Fibroblast of lung (primary cell): ENCODE measurements around the gene TMEM131L.

Source experiments
- EZH2 ChIP-seq: IDR thresholded peaks from 2 replicates; pipeline ENCODE4 v1.5.1; 2012; ENCODE audit warnings: low read length, control low read depth, mild to moderate bottlenecking; ENCODE audit errors: missing control alignments
- TF ChIP-seq, protein P1 (sequence below), 2 donors: IDR thresholded peaks in 1 of 2; conservative IDR thresholded peaks in 1 of 2; 1 replicate in 1 of 2; 2 replicates in 1 of 2; pipeline ENCODE4 v1.5.1; 2011 to 2012; ENCODE audit warnings: low read length in 2 of 2, control low read depth in 1 of 2, inconsistent platforms in 1 of 2, low read depth in 1 of 2, mild to moderate bottlenecking in 1 of 2

- TF ChIP-seq, protein P1, sequence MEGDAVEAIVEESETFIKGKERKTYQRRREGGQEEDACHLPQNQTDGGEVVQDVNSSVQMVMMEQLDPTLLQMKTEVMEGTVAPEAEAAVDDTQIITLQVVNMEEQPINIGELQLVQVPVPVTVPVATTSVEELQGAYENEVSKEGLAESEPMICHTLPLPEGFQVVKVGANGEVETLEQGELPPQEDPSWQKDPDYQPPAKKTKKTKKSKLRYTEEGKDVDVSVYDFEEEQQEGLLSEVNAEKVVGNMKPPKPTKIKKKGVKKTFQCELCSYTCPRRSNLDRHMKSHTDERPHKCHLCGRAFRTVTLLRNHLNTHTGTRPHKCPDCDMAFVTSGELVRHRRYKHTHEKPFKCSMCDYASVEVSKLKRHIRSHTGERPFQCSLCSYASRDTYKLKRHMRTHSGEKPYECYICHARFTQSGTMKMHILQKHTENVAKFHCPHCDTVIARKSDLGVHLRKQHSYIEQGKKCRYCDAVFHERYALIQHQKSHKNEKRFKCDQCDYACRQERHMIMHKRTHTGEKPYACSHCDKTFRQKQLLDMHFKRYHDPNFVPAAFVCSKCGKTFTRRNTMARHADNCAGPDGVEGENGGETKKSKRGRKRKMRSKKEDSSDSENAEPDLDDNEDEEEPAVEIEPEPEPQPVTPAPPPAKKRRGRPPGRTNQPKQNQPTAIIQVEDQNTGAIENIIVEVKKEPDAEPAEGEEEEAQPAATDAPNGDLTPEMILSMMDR (conservative IDR thresholded peaks at IDR 0.05 in 1 of 2, IDR thresholded peaks at IDR 0.05 in 1 of 2; ENCODE audit: low read depth in 1 of 2, low read length in 2 of 2), result no peak
- TF ChIP-seq EZH2, result no peak
These were observed 83.2 kb downstream of the TMEM131L start for GRCh38 chr4:153549405-153549804.
